ENCODE data around the gene RBMS2.
"Not testable (repeated sequence)": the region's sequence is repeated elsewhere in the genome, so short reads cannot be mapped to it uniquely, and the experiment has no call there.

Gene RBMS2

DNA sequence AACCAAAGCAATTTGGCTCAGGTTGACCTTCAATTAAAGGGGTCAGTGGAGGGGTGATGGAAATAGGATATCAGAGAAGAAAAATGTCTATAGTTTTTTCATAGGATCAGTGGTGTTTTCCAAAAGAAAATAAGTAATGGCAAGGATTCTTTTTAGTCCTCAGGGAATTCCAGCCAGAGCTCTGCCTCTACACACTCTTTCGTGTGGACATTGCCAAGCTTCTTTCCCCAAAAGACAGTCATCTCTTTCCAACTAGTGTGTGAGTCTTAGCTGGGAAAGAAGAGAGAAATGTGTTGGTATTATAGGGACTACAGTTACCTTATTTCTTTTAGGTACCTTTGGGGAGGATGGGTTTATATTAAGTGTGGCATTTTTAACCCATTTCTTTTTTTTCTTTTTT is 46.5 kb downstream of the RBMS2 start:
- H3K4me1 ChIP-seq (ENCODE audit: low read length): peaks cover 11% of the 10 kb centered on the region
- H3K79me2 ChIP-seq (ENCODE audit: low read length): no peaks in the 10 kb centered on the region
- H4K20me1 ChIP-seq (ENCODE audit: insufficient read depth, low read length): no peaks in the 10 kb centered on the region
- H3K4me2 ChIP-seq (ENCODE audit: low read length): no peak overlapping the region
- no peak overlapping the region for H2AFZ ChIP-seq (ENCODE audit: low read depth, low read length)
- H3K9me3 ChIP-seq (ENCODE audit: insufficient read depth, low read length): no peaks in the 10 kb centered on the region
- H3K27ac ChIP-seq (ENCODE audit: low read length): no peak overlapping the region
- no peak overlapping the region for H3K4me3 ChIP-seq (ENCODE audit: low read length)
- TF ChIP-seq, protein P1, sequence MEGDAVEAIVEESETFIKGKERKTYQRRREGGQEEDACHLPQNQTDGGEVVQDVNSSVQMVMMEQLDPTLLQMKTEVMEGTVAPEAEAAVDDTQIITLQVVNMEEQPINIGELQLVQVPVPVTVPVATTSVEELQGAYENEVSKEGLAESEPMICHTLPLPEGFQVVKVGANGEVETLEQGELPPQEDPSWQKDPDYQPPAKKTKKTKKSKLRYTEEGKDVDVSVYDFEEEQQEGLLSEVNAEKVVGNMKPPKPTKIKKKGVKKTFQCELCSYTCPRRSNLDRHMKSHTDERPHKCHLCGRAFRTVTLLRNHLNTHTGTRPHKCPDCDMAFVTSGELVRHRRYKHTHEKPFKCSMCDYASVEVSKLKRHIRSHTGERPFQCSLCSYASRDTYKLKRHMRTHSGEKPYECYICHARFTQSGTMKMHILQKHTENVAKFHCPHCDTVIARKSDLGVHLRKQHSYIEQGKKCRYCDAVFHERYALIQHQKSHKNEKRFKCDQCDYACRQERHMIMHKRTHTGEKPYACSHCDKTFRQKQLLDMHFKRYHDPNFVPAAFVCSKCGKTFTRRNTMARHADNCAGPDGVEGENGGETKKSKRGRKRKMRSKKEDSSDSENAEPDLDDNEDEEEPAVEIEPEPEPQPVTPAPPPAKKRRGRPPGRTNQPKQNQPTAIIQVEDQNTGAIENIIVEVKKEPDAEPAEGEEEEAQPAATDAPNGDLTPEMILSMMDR (IDR thresholded peaks at IDR 0.05; ENCODE audit: low read depth, low read length): no peak
- no peak for TF ChIP-seq EZH2phosphoT487 (IDR thresholded peaks at IDR 0.05; ENCODE audit: low read depth)
- no peak overlapping the region for H3K9ac ChIP-seq (ENCODE audit: low read length)
- no peaks in the 10 kb centered on the region for H3K27me3 ChIP-seq (ENCODE audit: low read depth, low read length)
- H3K36me3 ChIP-seq (replicated peaks; ENCODE audit: low read depth, low read length): no peaks in the 10 kb centered on the region

DNA sequence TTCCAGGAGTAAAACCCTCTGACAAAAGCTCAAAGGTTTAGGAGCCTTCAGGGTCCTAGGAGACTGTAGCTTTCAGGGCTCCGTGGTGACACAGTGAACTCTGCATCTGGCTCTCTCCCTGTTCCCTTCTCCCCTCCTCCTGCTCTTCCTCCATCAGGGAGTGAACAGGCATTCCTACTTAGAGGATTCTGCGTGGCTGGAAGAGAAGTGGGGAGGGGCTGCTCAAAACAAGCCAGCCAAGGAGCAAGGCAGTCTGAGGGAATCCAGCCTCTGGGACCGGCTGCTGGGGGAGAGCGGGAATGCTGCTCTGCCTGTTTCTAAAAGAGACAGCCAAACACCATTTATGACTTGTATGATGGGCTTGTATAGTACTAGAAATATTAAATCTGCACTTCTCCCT is 49.5 kb downstream of the RBMS2 start:
- Histone ChIP-seq H3K9me3 (ENCODE audit: insufficient read depth, low read length) (no peaks in the 10 kb centered on the region), H3K36me3 (replicated peaks; ENCODE audit: low read depth, low read length) (no peaks in the 10 kb centered on the region), H3K27me3 (ENCODE audit: low read depth, low read length) (no peaks in the 10 kb centered on the region), H3K4me3 (ENCODE audit: low read length) (no peak overlapping the region), H3K4me1 (ENCODE audit: low read length) (peaks cover 11% of the 10 kb centered on the region), H3K9ac (ENCODE audit: low read length) (no peak overlapping the region), H2AFZ (ENCODE audit: low read depth, low read length) (no peak overlapping the region), H3K4me2 (ENCODE audit: low read length) (no peak overlapping the region), H3K79me2 (ENCODE audit: low read length) (no peaks in the 10 kb centered on the region), H3K27ac (ENCODE audit: low read length) (no peak overlapping the region), H4K20me1 (ENCODE audit: insufficient read depth, low read length) (no peaks in the 10 kb centered on the region)
- TF ChIP-seq, protein P1 (IDR thresholded peaks at IDR 0.05; ENCODE audit: low read depth, low read length): no peak
- no peak for TF ChIP-seq EZH2phosphoT487 (IDR thresholded peaks at IDR 0.05; ENCODE audit: low read depth)

DNA sequence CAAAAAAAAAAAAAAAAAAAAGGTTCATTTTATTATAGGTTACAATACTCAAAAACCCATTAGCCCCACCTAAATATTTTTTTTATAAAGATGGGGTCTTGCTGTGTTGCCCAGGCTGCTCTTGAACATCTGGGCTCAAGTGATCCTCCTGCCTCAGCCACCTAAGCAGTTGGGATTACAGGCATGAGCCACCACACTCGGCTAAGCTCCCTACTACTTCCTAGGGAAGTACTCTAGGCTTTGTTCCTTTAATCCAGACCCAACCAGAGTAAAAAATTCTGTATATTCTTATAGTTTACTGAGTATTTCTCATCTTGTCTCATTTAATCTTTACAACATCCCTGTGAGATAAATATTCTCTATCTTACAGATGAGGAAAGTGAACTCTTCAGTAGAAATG is 50.7 kb downstream of the RBMS2 start:
- H2AFZ ChIP-seq (ENCODE audit: low read depth, low read length): no peak overlapping the region
- peaks cover 11% of the 10 kb centered on the region for H3K4me1 ChIP-seq (ENCODE audit: low read length)
- H3K4me3 ChIP-seq (ENCODE audit: low read length): no peak overlapping the region
- H3K9ac ChIP-seq (ENCODE audit: low read length): no peak overlapping the region
- H3K4me2 ChIP-seq (ENCODE audit: low read length): no peak overlapping the region
- no peaks in the 10 kb centered on the region for H3K27me3 ChIP-seq (ENCODE audit: low read depth, low read length)
- no peaks in the 10 kb centered on the region for H3K36me3 ChIP-seq (replicated peaks; ENCODE audit: low read depth, low read length)
- no peaks in the 10 kb centered on the region for H4K20me1 ChIP-seq (ENCODE audit: insufficient read depth, low read length)
- TF ChIP-seq, protein P1 (IDR thresholded peaks at IDR 0.05; ENCODE audit: low read depth, low read length): no peak
- TF ChIP-seq EZH2phosphoT487 (IDR thresholded peaks at IDR 0.05; ENCODE audit: low read depth): no peak
- H3K79me2 ChIP-seq (ENCODE audit: low read length): no peaks in the 10 kb centered on the region
- H3K27ac ChIP-seq (ENCODE audit: low read length): no peak overlapping the region
- H3K9me3 ChIP-seq (ENCODE audit: insufficient read depth, low read length): no peaks in the 10 kb centered on the region

DNA sequence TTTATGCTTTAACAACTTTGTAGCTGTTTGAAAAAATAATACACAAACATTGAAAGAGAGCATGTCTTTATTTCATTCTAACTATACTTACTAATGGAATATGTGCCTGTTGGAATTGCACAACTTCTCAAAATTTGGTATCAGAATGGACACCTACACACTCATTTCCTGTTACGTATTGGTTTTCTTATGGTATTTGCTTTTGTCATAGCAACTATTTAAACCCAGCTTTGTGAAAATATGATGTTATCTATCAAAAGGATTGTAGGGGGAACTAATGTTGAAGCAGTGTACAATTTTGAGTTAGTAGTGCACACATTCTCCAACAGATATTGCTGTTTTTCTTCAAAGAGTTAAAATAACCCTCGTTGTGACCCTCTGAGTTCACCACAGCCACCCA is 52.6 kb downstream of the RBMS2 start:
- H3K9me3 ChIP-seq (ENCODE audit: insufficient read depth, low read length): no peaks in the 10 kb centered on the region
- H2AFZ ChIP-seq (ENCODE audit: low read depth, low read length): no peak overlapping the region
- TF ChIP-seq, protein P1 (IDR thresholded peaks at IDR 0.05; ENCODE audit: low read depth, low read length): no peak
- TF ChIP-seq EZH2phosphoT487 (IDR thresholded peaks at IDR 0.05; ENCODE audit: low read depth): no peak
- peaks cover 11% of the 10 kb centered on the region for H3K4me1 ChIP-seq (ENCODE audit: low read length)
- no peaks in the 10 kb centered on the region for H3K27me3 ChIP-seq (ENCODE audit: low read depth, low read length)
- H3K79me2 ChIP-seq (ENCODE audit: low read length): no peaks in the 10 kb centered on the region
- H3K9ac ChIP-seq (ENCODE audit: low read length): no peak overlapping the region
- H3K27ac ChIP-seq (ENCODE audit: low read length): no peak overlapping the region
- no peak overlapping the region for H3K4me2 ChIP-seq (ENCODE audit: low read length)
- no peaks in the 10 kb centered on the region for H3K36me3 ChIP-seq (replicated peaks; ENCODE audit: low read depth, low read length)
- no peak overlapping the region for H3K4me3 ChIP-seq (ENCODE audit: low read length)
- H4K20me1 ChIP-seq (ENCODE audit: insufficient read depth, low read length): no peaks in the 10 kb centered on the region

DNA sequence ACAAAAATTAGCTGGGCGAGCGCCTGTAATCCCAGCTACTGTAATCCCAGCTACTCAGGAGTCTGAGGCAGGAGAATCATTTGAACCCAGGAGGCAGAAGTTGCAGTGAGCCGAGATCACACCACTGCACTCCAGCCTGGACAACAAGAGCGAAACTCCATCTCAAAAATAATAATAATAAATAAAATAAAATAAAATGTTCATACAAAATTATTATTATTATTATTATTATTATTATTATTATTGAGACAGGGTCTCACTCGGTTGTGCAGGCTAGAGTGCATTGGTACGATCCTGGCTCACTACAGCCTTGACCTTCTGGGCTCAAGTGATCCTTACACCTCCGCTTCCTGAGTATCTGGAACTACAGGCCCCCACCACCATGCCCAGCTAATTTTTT is 55.6 kb downstream of the RBMS2 start:
- H3K27ac ChIP-seq (ENCODE audit: low read length); H3K9me3 ChIP-seq (ENCODE audit: insufficient read depth, low read length); H2AFZ ChIP-seq (ENCODE audit: low read depth, low read length); H3K36me3 ChIP-seq (replicated peaks; ENCODE audit: low read depth, low read length); H3K79me2 ChIP-seq (ENCODE audit: low read length); H4K20me1 ChIP-seq (ENCODE audit: insufficient read depth, low read length); H3K4me1 ChIP-seq (ENCODE audit: low read length); H3K4me3 ChIP-seq (ENCODE audit: low read length); H3K9ac ChIP-seq (ENCODE audit: low read length); H3K4me2 ChIP-seq (ENCODE audit: low read length); H3K27me3 ChIP-seq (ENCODE audit: low read depth, low read length): not testable (repeated sequence)

Measured in OCI-LY3 (cell line).